Spleen (tissue), 7 donors: ENCODE results near the gene NOSIP.

ENCODE experiments used
- POLR2A ChIP-seq, 3 donors: fragments of 450-650 bp; IDR thresholded peaks; one replicate each; pipeline ENCODE4 v1.5.1; 2017; ENCODE audit warnings: antibody characterized with exemption in 3 of 3, mild to moderate bottlenecking in 1 of 3
- POLR2AphosphoS5 ChIP-seq, 3 donors: sonication (generic); formaldehyde crosslinking; IDR thresholded peaks; one replicate each; pipeline ENCODE4 v1.5.1; 2017; ENCODE audit warnings: antibody characterized with exemption in 3 of 3
- TF ChIP-seq, protein P1 (sequence below), 11 experiments: fragments of 200-600 bp in 7 of 11; fragments of 450-650 bp in 4 of 11; sonication (generic) in 4 of 11; IDR thresholded peaks in 8 of 11; conservative IDR thresholded peaks in 3 of 11; 1 replicate in 7 of 11; 2 replicates in 4 of 11; pipeline versions ENCODE4 v1.4.0 to v1.8.0; 2016 to 2021; ENCODE audit warnings: antibody characterized with exemption in 11 of 11, inconsistent platforms in 4 of 11, mild to moderate bottlenecking in 1 of 11
- donor health status: DM: no; HTN: no; CAD: no; lungs with moderate emphysema.
- donor health status: DM: no; HTN: no; CAD: no.
- donor health status: DM: no; HTN: no; CAD: no.

DNA sequence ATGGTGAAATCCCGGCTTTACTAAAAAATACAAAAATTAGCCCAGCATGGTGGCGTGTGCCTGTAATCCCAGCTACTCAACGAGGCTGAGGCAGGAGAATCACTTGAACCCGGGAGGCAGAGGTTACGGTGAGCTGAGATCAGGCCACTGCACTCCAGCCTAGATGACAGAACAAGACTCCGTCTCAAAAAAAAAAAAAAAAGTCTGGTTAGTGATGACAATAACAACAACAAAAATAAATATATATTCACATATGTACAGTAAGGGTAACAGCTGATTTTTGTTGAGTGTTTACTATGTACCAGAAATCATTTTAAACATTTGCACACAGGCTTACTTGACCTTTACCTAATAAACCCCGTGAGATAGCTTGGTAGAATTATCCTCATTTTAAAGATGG is 36.6 kb upstream of the NOSIP start:
- TF ChIP-seq, protein P1, sequence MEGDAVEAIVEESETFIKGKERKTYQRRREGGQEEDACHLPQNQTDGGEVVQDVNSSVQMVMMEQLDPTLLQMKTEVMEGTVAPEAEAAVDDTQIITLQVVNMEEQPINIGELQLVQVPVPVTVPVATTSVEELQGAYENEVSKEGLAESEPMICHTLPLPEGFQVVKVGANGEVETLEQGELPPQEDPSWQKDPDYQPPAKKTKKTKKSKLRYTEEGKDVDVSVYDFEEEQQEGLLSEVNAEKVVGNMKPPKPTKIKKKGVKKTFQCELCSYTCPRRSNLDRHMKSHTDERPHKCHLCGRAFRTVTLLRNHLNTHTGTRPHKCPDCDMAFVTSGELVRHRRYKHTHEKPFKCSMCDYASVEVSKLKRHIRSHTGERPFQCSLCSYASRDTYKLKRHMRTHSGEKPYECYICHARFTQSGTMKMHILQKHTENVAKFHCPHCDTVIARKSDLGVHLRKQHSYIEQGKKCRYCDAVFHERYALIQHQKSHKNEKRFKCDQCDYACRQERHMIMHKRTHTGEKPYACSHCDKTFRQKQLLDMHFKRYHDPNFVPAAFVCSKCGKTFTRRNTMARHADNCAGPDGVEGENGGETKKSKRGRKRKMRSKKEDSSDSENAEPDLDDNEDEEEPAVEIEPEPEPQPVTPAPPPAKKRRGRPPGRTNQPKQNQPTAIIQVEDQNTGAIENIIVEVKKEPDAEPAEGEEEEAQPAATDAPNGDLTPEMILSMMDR (IDR thresholded peaks at IDR 0.05 in 8 of 11, conservative IDR thresholded peaks at IDR 0.05 in 3 of 11): no peak
- TF ChIP-seq POLR2A (IDR thresholded peaks at IDR 0.05) (no peak), POLR2AphosphoS5 (IDR thresholded peaks at IDR 0.05) (no peak)
